Effector CD4-positive, alpha-beta T cell (primary cell): Measurements from ENCODE around the gene UACA.
"Not testable (repeated sequence)": the region's sequence is repeated elsewhere in the genome, so short reads cannot be mapped to it uniquely, and the experiment has no call there.

ENCODE experiments used
- DNase-seq: peaks from one replicate; pipeline ENCODE4 v3.0.0-alpha.2; 2020

UACA gene

GRCh38 chr15:70753101-70753829, 10.1 kb downstream of the UACA start:
- no peak for DNase-seq

- no peak for DNase-seq
These were observed 11.1 kb downstream of the UACA start for GRCh38 chr15:70752193-70752635.

GRCh38 chr15:70750203-70750869, 13.0 kb downstream of the UACA start:
- no peak for DNase-seq

GRCh38 chr15:70748281-70748747, 15.0 kb downstream of the UACA start:
- DNase-seq: no peak

- DNase-seq: not testable (repeated sequence)
These were observed 16.8 kb downstream of the UACA start for GRCh38 chr15:70746598-70746997.

GRCh38 chr15:70742928-70743327, 20.4 kb downstream of the UACA start:
- no peak for DNase-seq

- no peak for DNase-seq
These were observed 21.6 kb downstream of the UACA start for GRCh38 chr15:70741677-70742293.

- DNase-seq: no peak
These were observed 22.2 kb downstream of the UACA start for GRCh38 chr15:70741107-70741531.

GRCh38 chr15:70735040-70735439, 28.3 kb downstream of the UACA start:
- DNase-seq: not testable (repeated sequence)

GRCh38 chr15:70729164-70729563, 34.2 kb downstream of the UACA start:
- DNase-seq: no peak

GRCh38 chr15:70726753-70727152, 36.6 kb downstream of the UACA start:
- DNase-seq: no peak

- no peak for DNase-seq
These were observed 39.4 kb downstream of the UACA start for GRCh38 chr15:70723927-70724326.

- no peak for DNase-seq
These were observed 40.3 kb downstream of the UACA start for GRCh38 chr15:70723122-70723422.

- no peak for DNase-seq
These were observed 40.9 kb downstream of the UACA start for GRCh38 chr15:70722266-70723121.

- DNase-seq: no peak
These were observed 42.9 kb downstream of the UACA start for GRCh38 chr15:70720228-70721016.

GRCh38 chr15:70717237-70717793, 46.0 kb downstream of the UACA start:
- DNase-seq: no peak

GRCh38 chr15:70715840-70716485, 47.4 kb downstream of the UACA start:
- DNase-seq: no peak

GRCh38 chr15:70714565-70714964, 48.8 kb downstream of the UACA start:
- no peak for DNase-seq

- DNase-seq: no peak
These were observed 49.3 kb downstream of the UACA start for GRCh38 chr15:70714015-70714414.

- no peak for DNase-seq
These were observed 51.1 kb downstream of the UACA start for GRCh38 chr15:70712271-70712670.

- no peak for DNase-seq
These were observed 52.6 kb downstream of the UACA start for GRCh38 chr15:70710714-70711113.
